K562 (cell line): ENCODE results near the gene CORO2A. TPM values are rescaled to one million over a fixed set of nuclear protein-coding genes. Genes with fewer than 3 reads are reported as not detected.

Source experiments
- BACH1 ChIP-seq: fragments of 200-800 bp; sonication (Bioruptor generic); IDR thresholded peaks from 2 replicates; pipeline ENCODE4 v1.6.1; 2016; ENCODE audit warnings: missing genetic modification characterization, missing compliant biosample characterization
- FOXO4 ChIP-seq: fragments of 450-650 bp; formaldehyde crosslinking; IDR thresholded peaks from 2 replicates; pipeline ENCODE4 v1.4.0; 2020; ENCODE audit warnings: mild to moderate bottlenecking, moderate library complexity
- HNRNPK ChIP-seq: fragments of 200-400 bp; formaldehyde crosslinking; IDR thresholded peaks from one replicate; pipeline ENCODE4 v1.6.1; 2018; ENCODE audit warnings: mild to moderate bottlenecking, low read depth, low read length; ENCODE audit not compliant: poor library complexity, severe bottlenecking
- PKNOX1 ChIP-seq: fragments of 450-650 bp; IDR thresholded peaks from 2 replicates; pipeline ENCODE4 v1.6.1; 2016
- TRIM28 ChIP-seq: fragments of 450-650 bp; IDR thresholded peaks from 2 replicates; pipeline ENCODE4 v1.6.1; 2017
- ZNF140 ChIP-seq: fragments of 250-450 bp; sonication (Bioruptor Pico); IDR thresholded peaks from 2 replicates; pipeline ENCODE4 v1.8.0; 2021; ENCODE audit warnings: moderate library complexity, mild to moderate bottlenecking, inconsistent platforms
- ZNF174 ChIP-seq: fragments of 250-450 bp; sonication (Bioruptor Pico); IDR thresholded peaks from 2 replicates; pipeline ENCODE4 v1.4.0; 2020; ENCODE audit warnings: mild to moderate bottlenecking
- polyA plus RNA-seq, 8 experiments: library from polyadenylated mRNA; depleted of rRNA in 4 of 8; stranded (reverse) in 5 of 8; unstranded in 3 of 8; fragments of >200 nt; fragmentation: Nextera tagmentation in 2 of 8; fragmentation: Illumina TruSeq in 1 of 8; extraction: Ambion mirVana in 2 of 8; extraction: Trizol in 1 of 8; gene quantifications; 2 replicates each; pipeline versions ENCODE4 v1.2.1 to v1.2.3, GENCODE V29; 2011 to 2014; ENCODE audit warnings: inconsistent platforms in 1 of 8, missing spikeins in 1 of 8
- total RNA-seq, 7 experiments: library from RNA; depleted of rRNA in 6 of 7; stranded (reverse); fragments of >200 nt in 6 of 7; fragmentation: Illumina TruSeq in 2 of 7; extraction: Trizol in 2 of 7; gene quantifications; 2 replicates each; pipeline versions ENCODE4 v1.2.1 to v1.2.3, GENCODE V29; 2011 to 2021; ENCODE audit warnings: low replicate concordance in 1 of 7
- TF ChIP-seq, protein P1 (sequence below): fragments of 250-450 bp; sonication (Bioruptor Pico); IDR thresholded peaks from 2 replicates; pipeline ENCODE4 v1.4.0; 2020
- TF ChIP-seq, protein P2 (sequence below): fragments of 450-650 bp; IDR thresholded peaks from 2 replicates; pipeline ENCODE4 v1.6.1; 2016; ENCODE audit warnings: low read depth

CORO2A gene
- total and polyA plus RNA-seq, 9 of the 15 experiments (the other 6 are each of a cell fraction or from before 2014, with no cell fraction given): 9.5 to 26.6 (median 18.0) TPM

- TF ChIP-seq, protein P1, sequence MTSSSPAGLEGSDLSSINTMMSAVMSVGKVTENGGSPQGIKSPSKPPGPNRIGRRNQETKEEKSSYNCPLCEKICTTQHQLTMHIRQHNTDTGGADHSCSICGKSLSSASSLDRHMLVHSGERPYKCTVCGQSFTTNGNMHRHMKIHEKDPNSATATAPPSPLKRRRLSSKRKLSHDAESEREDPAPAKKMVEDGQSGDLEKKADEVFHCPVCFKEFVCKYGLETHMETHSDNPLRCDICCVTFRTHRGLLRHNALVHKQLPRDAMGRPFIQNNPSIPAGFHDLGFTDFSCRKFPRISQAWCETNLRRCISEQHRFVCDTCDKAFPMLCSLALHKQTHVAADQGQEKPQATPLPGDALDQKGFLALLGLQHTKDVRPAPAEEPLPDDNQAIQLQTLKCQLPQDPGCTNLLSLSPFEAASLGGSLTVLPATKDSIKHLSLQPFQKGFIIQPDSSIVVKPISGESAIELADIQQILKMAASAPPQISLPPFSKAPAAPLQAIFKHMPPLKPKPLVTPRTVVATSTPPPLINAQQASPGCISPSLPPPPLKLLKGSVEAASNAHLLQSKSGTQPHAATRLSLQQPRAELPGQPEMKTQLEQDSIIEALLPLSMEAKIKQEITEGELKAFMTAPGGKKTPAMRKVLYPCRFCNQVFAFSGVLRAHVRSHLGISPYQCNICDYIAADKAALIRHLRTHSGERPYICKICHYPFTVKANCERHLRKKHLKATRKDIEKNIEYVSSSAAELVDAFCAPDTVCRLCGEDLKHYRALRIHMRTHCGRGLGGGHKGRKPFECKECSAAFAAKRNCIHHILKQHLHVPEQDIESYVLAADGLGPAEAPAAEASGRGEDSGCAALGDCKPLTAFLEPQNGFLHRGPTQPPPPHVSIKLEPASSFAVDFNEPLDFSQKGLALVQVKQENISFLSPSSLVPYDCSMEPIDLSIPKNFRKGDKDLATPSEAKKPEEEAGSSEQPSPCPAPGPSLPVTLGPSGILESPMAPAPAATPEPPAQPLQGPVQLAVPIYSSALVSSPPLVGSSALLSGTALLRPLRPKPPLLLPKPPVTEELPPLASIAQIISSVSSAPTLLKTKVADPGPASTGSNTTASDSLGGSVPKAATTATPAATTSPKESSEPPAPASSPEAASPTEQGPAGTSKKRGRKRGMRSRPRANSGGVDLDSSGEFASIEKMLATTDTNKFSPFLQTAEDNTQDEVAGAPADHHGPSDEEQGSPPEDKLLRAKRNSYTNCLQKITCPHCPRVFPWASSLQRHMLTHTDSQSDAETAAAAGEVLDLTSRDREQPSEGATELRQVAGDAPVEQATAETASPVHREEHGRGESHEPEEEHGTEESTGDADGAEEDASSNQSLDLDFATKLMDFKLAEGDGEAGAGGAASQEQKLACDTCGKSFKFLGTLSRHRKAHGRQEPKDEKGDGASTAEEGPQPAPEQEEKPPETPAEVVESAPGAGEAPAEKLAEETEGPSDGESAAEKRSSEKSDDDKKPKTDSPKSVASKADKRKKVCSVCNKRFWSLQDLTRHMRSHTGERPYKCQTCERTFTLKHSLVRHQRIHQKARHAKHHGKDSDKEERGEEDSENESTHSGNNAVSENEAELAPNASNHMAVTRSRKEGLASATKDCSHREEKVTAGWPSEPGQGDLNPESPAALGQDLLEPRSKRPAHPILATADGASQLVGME: peak; percentile 75; the same call in 1 of the 2 replicates
- TF ChIP-seq PKNOX1: peak; percentile 50
- no peak for TF ChIP-seq TRIM28
- no peak for TF ChIP-seq HNRNPK
- TF ChIP-seq BACH1 (tag): no peak
- TF ChIP-seq ZNF140: no peak
- TF ChIP-seq ZNF174 (CRISPR knock-in tag): no peak
- TF ChIP-seq, protein P2, sequence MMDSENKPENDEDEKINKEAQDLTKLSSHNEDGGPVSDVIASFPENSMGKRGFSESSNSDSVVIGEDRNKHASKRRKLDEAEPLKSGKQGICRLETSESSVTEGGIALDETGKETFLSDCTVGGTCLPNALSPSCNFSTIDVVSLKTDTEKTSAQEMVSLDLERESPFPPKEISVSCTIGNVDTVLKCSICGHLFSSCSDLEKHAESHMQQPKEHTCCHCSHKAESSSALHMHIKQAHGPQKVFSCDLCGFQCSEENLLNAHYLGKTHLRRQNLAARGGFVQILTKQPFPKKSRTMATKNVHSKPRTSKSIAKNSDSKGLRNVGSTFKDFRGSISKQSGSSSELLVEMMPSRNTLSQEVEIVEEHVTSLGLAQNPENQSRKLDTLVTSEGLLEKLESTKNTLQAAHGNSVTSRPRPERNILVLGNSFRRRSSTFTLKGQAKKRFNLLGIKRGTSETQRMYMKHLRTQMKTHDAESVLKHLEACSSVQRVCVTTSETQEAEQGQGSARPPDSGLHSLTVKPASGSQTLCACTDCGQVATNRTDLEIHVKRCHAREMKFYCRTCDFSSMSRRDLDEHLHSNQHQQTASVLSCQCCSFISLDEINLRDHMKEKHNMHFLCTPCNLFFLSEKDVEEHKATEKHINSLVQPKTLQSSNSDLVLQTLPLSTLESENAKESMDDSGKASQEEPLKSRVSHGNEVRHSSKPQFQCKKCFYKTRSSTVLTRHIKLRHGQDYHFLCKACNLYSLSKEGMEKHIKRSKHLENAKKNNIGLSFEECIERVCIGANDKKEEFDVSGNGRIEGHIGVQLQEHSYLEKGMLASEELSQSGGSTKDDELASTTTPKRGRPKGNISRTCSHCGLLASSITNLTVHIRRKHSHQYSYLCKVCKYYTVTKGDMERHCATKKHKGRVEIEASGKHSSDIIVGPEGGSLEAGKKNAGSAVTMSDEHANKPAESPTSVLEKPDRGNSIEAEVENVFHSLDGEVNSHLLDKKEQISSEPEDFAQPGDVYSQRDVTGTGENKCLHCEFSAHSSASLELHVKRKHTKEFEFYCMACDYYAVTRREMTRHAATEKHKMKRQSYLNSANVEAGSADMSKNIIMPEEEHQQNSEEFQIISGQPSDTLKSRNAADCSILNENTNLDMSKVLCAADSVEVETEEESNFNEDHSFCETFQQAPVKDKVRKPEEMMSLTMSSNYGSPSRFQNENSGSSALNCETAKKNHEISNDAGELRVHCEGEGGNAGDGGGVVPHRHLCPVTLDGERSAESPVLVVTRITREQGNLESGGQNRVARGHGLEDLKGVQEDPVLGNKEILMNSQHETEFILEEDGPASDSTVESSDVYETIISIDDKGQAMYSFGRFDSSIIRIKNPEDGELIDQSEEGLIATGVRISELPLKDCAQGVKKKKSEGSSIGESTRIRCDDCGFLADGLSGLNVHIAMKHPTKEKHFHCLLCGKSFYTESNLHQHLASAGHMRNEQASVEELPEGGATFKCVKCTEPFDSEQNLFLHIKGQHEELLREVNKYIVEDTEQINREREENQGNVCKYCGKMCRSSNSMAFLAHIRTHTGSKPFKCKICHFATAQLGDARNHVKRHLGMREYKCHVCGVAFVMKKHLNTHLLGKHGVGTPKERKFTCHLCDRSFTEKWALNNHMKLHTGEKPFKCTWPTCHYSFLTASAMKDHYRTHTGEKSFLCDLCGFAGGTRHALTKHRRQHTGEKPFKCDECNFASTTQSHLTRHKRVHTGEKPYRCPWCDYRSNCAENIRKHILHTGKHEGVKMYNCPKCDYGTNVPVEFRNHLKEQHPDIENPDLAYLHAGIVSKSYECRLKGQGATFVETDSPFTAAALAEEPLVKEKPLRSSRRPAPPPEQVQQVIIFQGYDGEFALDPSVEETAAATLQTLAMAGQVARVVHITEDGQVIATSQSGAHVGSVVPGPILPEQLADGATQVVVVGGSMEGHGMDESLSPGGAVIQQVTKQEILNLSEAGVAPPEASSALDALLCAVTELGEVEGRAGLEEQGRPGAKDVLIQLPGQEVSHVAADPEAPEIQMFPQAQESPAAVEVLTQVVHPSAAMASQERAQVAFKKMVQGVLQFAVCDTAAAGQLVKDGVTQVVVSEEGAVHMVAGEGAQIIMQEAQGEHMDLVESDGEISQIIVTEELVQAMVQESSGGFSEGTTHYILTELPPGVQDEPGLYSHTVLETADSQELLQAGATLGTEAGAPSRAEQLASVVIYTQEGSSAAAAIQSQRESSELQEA: no peak
- no peak for TF ChIP-seq FOXO4 (CRISPR knock-in tag)
These were observed 73.5 kb downstream of the CORO2A start, which contains the start of gene TRIM14 (continued) for GRCh38 chr9:98118640-98119601.
